ENCODE results near the gene CNFN.
A peak's percentile ranks its signal among the peaks of the same experiment; 100 is the strongest.

The CNFN gene

GRCh38 chr19:42388851-42389489 lies 1.1 kb downstream of the CNFN start:
- no peak for TF ChIP-seq CTCF (IDR thresholded peaks at IDR 0.05; ENCODE audit: borderline replicate concordance, insufficient read depth, low read depth, low read length)
- H3K4me3 ChIP-seq (ENCODE audit: low read depth, low read length) = no peak overlapping the region

GRCh38 chr19:42386974-42387707 lies 3.0 kb downstream of the CNFN start:
- no peak overlapping the region for H3K4me3 ChIP-seq (ENCODE audit: low read depth, low read length)
- TF ChIP-seq CTCF (IDR thresholded peaks at IDR 0.05; ENCODE audit: borderline replicate concordance, insufficient read depth, low read depth, low read length) = peak; percentile 45; the same call in 1 of the 2 replicates

DNA sequence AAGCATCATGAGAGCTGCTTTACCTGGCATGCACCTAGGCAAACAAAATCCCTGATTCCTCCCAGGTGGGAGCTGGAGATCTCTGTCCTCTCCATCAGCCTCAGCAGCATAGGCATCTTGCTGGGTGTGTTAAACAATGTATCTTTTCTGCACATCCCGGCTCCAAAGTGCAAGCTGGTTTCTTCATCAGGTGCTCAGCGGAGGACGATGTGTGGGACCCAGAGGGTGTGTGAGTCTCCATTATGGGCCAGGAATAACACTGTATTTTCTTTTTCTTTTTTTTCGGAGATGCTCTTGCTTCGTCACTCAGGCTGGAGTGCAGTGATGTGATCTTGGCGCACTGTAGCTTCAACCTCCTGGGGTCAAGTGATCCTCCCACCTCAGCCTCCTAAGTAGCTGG lies 9.9 kb downstream of the CNFN start:
- TF ChIP-seq CTCF (IDR thresholded peaks at IDR 0.05; ENCODE audit: borderline replicate concordance, insufficient read depth, low read depth, low read length) = no peak
- H3K4me3 ChIP-seq (ENCODE audit: low read depth, low read length) = no peak overlapping the region

DNA sequence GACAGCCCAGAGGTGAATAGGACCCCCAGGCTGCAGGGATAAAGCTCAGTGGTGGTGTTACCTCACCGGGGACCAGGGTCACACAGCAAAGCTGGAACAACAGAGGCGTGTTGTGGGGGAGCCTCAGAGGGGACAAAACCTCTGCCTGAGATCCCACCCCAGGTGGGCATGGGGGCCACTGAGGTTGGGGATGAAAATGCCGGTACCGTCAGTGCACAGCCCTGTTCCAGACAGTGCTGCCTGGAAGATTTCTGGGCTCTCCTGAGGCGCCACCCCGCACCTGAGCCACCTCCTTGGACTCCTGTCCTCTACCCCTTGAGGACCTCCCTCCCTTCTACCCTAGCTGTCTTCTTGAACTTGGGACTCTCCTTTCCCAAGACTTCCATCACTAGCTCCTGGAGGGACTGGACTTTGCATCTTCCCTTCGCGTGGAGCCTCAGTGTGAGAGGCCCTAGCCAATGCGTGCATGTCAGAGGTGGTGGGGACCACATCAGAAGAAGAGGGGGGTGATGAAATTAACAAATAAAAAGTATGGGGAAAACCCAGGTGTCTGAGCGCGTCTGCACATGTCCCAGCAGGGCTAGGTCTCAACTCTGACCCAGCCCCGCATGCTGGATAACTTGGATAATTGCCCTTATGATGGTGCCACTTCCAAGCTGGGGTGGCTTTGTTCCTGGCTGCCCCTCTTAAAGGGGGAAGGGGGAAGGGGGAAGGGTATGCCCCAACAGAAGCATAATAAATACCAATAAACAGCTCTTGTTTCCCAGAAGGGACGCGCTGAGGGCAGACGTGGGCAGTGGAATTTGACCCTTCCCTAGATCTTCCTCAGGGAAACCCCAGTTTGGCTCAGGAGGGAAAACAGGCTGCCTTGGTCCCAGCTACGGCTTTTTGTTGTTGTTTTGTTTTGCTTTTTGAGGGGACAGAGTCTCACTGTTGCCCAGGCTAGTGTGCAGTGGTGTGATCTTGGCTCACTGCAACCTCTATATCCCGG lies 11.6 kb downstream of the CNFN start:
- TF ChIP-seq CTCF (IDR thresholded peaks at IDR 0.05; ENCODE audit: borderline replicate concordance, insufficient read depth, low read depth, low read length) = no peak

DNA sequence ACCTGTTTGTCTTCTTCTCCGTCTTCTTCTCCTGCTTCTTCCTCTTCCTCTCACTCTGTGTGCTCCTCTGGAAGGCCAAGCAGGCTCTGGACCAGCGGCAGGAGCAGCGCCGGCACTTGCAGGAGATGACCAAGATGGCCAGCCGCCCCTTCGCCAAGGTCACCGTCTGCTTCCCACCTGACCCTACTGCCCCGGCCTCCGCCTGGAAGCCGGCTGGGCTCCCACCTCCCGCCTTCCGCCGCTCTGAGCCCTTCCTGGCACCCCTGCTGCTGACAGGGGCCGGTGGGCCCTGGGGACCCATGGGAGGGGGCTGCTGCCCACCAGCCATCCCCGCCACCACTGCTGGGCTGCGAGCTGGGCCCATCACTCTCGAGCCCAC lies 13.9 kb downstream of the CNFN start:
- no peak for TF ChIP-seq CTCF (IDR thresholded peaks at IDR 0.05; ENCODE audit: borderline replicate concordance, insufficient read depth, low read depth, low read length)
- H3K4me3 ChIP-seq (ENCODE audit: low read depth, low read length) = no peak overlapping the region

More for the DNA sequence above, 11.6 kb downstream of the CNFN start:
- no peak overlapping the region for H3K4me3 ChIP-seq (ENCODE audit: low read depth, low read length)

GRCh38 chr19:42375415-42376176 lies 14.5 kb downstream of the CNFN start:
- no peak overlapping the region for H3K4me3 ChIP-seq (ENCODE audit: low read depth, low read length)
- TF ChIP-seq CTCF (IDR thresholded peaks at IDR 0.05; ENCODE audit: borderline replicate concordance, insufficient read depth, low read depth, low read length) = no peak
